GM12878 (cell line): ENCODE results near the gene SYTL2. TPM values are rescaled to one million over a fixed set of nuclear protein-coding genes. Genes with fewer than 3 reads are reported as not detected.

Experiments used
- ATAC-seq: fragments of 200-7000 bp; cut with Tn5 transposase; 3 replicates; pipeline ENCODE4 v1.9.1; 2020; ENCODE audit warnings: mild to moderate bottlenecking, moderate library complexity
- BruUV-seq: library from RNA; stranded (reverse); fragments of 400-500 nt; replicated peaks from 2 replicates; lab custom pipeline; 2021; lab: Mats Ljungman, UMichigan
- CTCF ChIA-PET: fragments of 300-600 bp; sonication (Branson Sonifier 250); formaldehyde crosslinking; extraction: SDS; loops from one replicate; lab custom pipeline; 2021; ENCODE audit warnings: inconsistent platforms; lab: Yijun Ruan, JAX
- POLR2A ChIA-PET: fragments of 350-600 bp; formaldehyde crosslinking; extraction: SDS; loops from one replicate; lab custom pipeline; 2021; ENCODE audit warnings: inconsistent platforms; lab: Charles Lee
- RAD21 ChIA-PET: fragments of 300-600 bp; sonication (Branson Sonifier 250); formaldehyde crosslinking; loops from one replicate; lab custom pipeline; 2023; ENCODE audit warnings: antibody characterized with exemption; ENCODE audit not compliant: unreplicated experiment; lab: Charles Lee
- SMC1A ChIA-PET: fragments of 300-600 bp; sonication (Branson Sonifier 250); formaldehyde crosslinking; loops from one replicate; lab custom pipeline; 2023; ENCODE audit not compliant: unreplicated experiment, uncharacterized antibody; lab: Charles Lee
- DNase-seq: peaks from one replicate; pipeline ENCODE4 v3.0.0-alpha.2; 2011; ENCODE audit warnings: low read depth, low spot score
- FAIRE-seq: peaks from 3 replicates; lab custom pipeline; 2011; peaks lifted over from hg19 to GRCh38; lab: Jason Lieb, UNC
- H2AFZ ChIP-seq: 2 replicates; pipeline ENCODE4 v1.6.0; 2011; ENCODE audit warnings: low read depth, low read length, control low read depth; ENCODE audit not compliant: control insufficient read depth
- H3K27ac ChIP-seq: 2 replicates; pipeline ENCODE4 v1.5.1; 2011; ENCODE audit warnings: control low read depth; ENCODE audit not compliant: control insufficient read depth, insufficient read depth
- H3K27me3 ChIP-seq, 2 experiments: replicated peaks in 1 of 2; 2 replicates each; pipeline versions ENCODE4 v1.6.0 to v1.6.1; 2011; ENCODE audit warnings: low read length in 1 of 2; ENCODE audit not compliant: control insufficient read depth in 2 of 2, insufficient read depth in 2 of 2
- H3K36me3 ChIP-seq, 2 experiments: 2 replicates each; pipeline ENCODE4 v1.5.1; 2011; ENCODE audit warnings: low read length in 1 of 2; ENCODE audit not compliant: control insufficient read depth in 2 of 2, insufficient read depth in 2 of 2
- H3K4me1 ChIP-seq: 2 replicates; pipeline ENCODE4 v1.6.1; 2011; ENCODE audit warnings: mild to moderate bottlenecking, low read length, moderate library complexity, mixed read lengths; ENCODE audit not compliant: control insufficient read depth, insufficient read depth
- H3K4me2 ChIP-seq: 2 replicates; pipeline ENCODE4 v1.6.0; 2011; ENCODE audit warnings: control low read depth; ENCODE audit not compliant: control insufficient read depth, insufficient read depth
- H3K4me3 ChIP-seq: fragments of 200-600 bp; sonication (generic); 2 replicates; pipeline ENCODE4 v1.5.1; 2016
- H3K79me2 ChIP-seq: 2 replicates; pipeline ENCODE4 v1.6.0; 2011; ENCODE audit warnings: low read length; ENCODE audit not compliant: control insufficient read depth, insufficient read depth
- H3K9ac ChIP-seq: 2 replicates; pipeline ENCODE4 v1.8.0; 2011; ENCODE audit warnings: low read length, control low read depth, mixed read lengths; ENCODE audit not compliant: control insufficient read depth, insufficient read depth
- H3K9me3 ChIP-seq: replicated peaks from 3 replicates; pipeline ENCODE4 v1.5.1; 2011; ENCODE audit warnings: mild to moderate bottlenecking, low read length; ENCODE audit not compliant: control insufficient read depth, insufficient read depth
- H4K20me1 ChIP-seq: 2 replicates; pipeline ENCODE4 v1.6.0; 2011; ENCODE audit not compliant: control insufficient read depth, insufficient read depth
- ASH2L ChIP-seq: fragments of 300-600, 200-600 bp; sonication (generic); IDR thresholded peaks from 2 replicates; pipeline ENCODE4 v1.6.1; 2017; ENCODE audit warnings: low read depth, mild to moderate bottlenecking, borderline replicate concordance
- BHLHE40 ChIP-seq, 2 experiments: fragments of 450-650 bp in 1 of 2; IDR thresholded peaks; 2 replicates each; pipeline ENCODE4 v1.6.1; 2011 to 2017; ENCODE audit warnings: low read depth in 2 of 2, borderline replicate concordance in 1 of 2, improper control_type of control experiment in 1 of 2, low read length in 1 of 2, mild to moderate bottlenecking in 1 of 2
- BMI1 ChIP-seq: fragments of 450-650 bp; IDR thresholded peaks from 2 replicates; pipeline ENCODE4 v1.6.1; 2016; ENCODE audit warnings: mild to moderate bottlenecking, moderate library complexity, borderline replicate concordance
- CHD1 ChIP-seq: IDR thresholded peaks from 2 replicates; pipeline ENCODE4 v1.6.1; 2012; ENCODE audit warnings: low read depth, low read length, improper control_type of control experiment
- CHD4 ChIP-seq: fragments of 200-600 bp; sonication (generic); IDR thresholded peaks from 2 replicates; pipeline ENCODE4 v1.6.1; 2016; ENCODE audit warnings: mild to moderate bottlenecking
- CREB1 ChIP-seq: IDR thresholded peaks from 2 replicates; pipeline ENCODE4 v1.6.1; 2012; ENCODE audit warnings: low read depth, mild to moderate bottlenecking, inconsistent platforms
- IKZF2 ChIP-seq, 2 experiments: fragments of 450-650 bp; IDR thresholded peaks; 2 replicates each; pipeline ENCODE4 v1.6.1; 2017; ENCODE audit warnings: mild to moderate bottlenecking in 2 of 2, moderate library complexity in 2 of 2
- JUND ChIP-seq: IDR thresholded peaks from 2 replicates; pipeline ENCODE4 v1.6.1; 2012; ENCODE audit warnings: low read depth, mild to moderate bottlenecking, low read length, improper control_type of control experiment, moderate library complexity
- KDM1A ChIP-seq: fragments of 200-600 bp; sonication (generic); IDR thresholded peaks from 2 replicates; pipeline ENCODE4 v1.6.1; 2016; ENCODE audit warnings: borderline replicate concordance
- NFXL1 ChIP-seq: fragments of 450-650 bp; IDR thresholded peaks from 2 replicates; pipeline ENCODE4 v1.6.1; 2017; ENCODE audit warnings: antibody characterized with exemption, mild to moderate bottlenecking, borderline replicate concordance
- WGBS: methylation state at CpG from one replicate; pipeline ENCODE4 v1.1.6; 2016; ENCODE audit warnings: low lambda C conversion rate; ENCODE audit not compliant: insufficient replicate concordance, insufficient coverage; ENCODE audit errors: missing lambda C conversion rate; 5-methylcytosine and 5-hydroxymethylcytosine counted together
- in situ Hi-C: fragments of 300-500 bp; cut with MboI; formaldehyde crosslinking; loops from 9 replicates; pipeline ENCODE4 v1.14.3; 2018; ENCODE audit warnings: mixed read lengths
- intact Hi-C: fragments of 100-400 bp; cut with micrococcal nuclease; formaldehyde crosslinking; loops from one replicate; pipeline ENCODE4 v1.14.2; 2022; ENCODE audit not compliant: unreplicated experiment
- polyA plus RNA-seq, 11 experiments: library from polyadenylated mRNA; depleted of rRNA in 4 of 11; unstranded in 6 of 11; stranded (reverse) in 5 of 11; fragments of >200 nt; fragmentation: Nextera tagmentation in 4 of 11; fragmentation: Illumina TruSeq in 1 of 11; extraction: Ambion mirVana in 4 of 11; extraction: Trizol in 1 of 11; gene quantifications; 1 replicate in 1 of 11; 2 replicates in 10 of 11; pipeline versions ENCODE4 v1.2.1 to v1.2.3, GENCODE V29; 2011 to 2016; ENCODE audit warnings: inconsistent platforms in 2 of 11, missing spikeins in 2 of 11, low read depth in 1 of 11
- total RNA-seq, 4 experiments: library from RNA; depleted of rRNA in 3 of 4; stranded (reverse); fragments of >200 nt in 3 of 4; fragmentation: Illumina TruSeq in 1 of 4; extraction: Trizol in 1 of 4; gene quantifications; 2 replicates each; pipeline versions ENCODE4 v1.2.1 to v1.2.3, GENCODE V29; 2013 to 2021
- TF ChIP-seq, protein P1 (sequence below): fragments of 450-650 bp; IDR thresholded peaks from 2 replicates; pipeline ENCODE4 v1.6.1; 2016; ENCODE audit warnings: mild to moderate bottlenecking
- TF ChIP-seq, protein P2 (sequence below): IDR thresholded peaks from 2 replicates; pipeline ENCODE4 v1.6.1; 2011; ENCODE audit warnings: low read depth, mild to moderate bottlenecking, low read length, moderate library complexity, borderline replicate concordance; ENCODE audit errors: extremely low read depth
- TF ChIP-seq, protein P3 (sequence below): IDR thresholded peaks from 2 replicates; pipeline ENCODE4 v1.6.1; 2011; ENCODE audit warnings: borderline replicate concordance, low read depth, mild to moderate bottlenecking, moderate library complexity, mixed read lengths, low read length; ENCODE audit not compliant: insufficient read depth; ENCODE audit errors: extremely low read length

SYTL2 gene
- total and polyA plus RNA-seq, 10 of the 15 experiments (the other 5 are each of a cell fraction or from before 2014, with no cell fraction given), result 0.02 to 1.4 (median 0.31) TPM; not detected in 2

DNA sequence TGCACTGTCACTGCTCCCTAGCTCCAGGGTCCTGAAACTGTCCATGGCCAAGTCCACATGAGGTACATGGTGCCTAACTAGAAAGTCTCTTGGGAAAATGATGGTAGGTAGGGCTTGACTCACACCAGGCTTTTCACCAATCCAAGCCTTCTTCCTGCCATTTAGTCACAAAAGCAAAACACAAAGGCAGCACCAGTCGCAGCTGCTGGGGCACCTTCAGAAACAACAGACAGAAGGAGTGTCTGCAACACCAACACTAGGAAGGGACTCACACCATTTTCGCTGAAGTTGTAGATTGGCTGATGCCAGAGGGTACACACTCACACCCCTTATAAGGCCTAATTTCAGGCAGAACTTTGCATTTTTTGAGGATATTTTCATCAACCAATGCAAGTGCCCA lies 55.7 kb downstream of the SYTL2 start:
- ChIA-PET RAD21 (no interaction called here), SMC1A (no interaction called here), CTCF (no interaction called here), POLR2A (no interaction called here)
- DNase-seq, result no peak
- no peak overlapping the region for H3K4me2 ChIP-seq
- WGBS, result 45% methylated on average over 2 of the region's 2 CpGs
- no peak overlapping the region for H3K27ac ChIP-seq
- FAIRE-seq, result no peak
- intact Hi-C loops (no loop called here), in situ Hi-C loops (no loop called here)
- H3K9ac ChIP-seq, result no peak overlapping the region
- H2AFZ ChIP-seq, result no peak overlapping the region
- H4K20me1 ChIP-seq, result no peaks in the 10 kb centered on the region
- H3K9me3 ChIP-seq, result no peaks in the 10 kb centered on the region
- no peak for ATAC-seq
- H3K4me1 ChIP-seq, result no peaks in the 10 kb centered on the region
- H3K36me3 ChIP-seq, result no peaks in the 10 kb centered on the region
- H3K79me2 ChIP-seq, result no peaks in the 10 kb centered on the region
- TF ChIP-seq IKZF2 (IDR thresholded peaks at IDR 0.05) (no peak), KDM1A (no peak)
- no peaks in the 10 kb centered on the region for H3K27me3 ChIP-seq
- BruUV-seq, result no TSS peak
- no peak overlapping the region for H3K4me3 ChIP-seq

DNA sequence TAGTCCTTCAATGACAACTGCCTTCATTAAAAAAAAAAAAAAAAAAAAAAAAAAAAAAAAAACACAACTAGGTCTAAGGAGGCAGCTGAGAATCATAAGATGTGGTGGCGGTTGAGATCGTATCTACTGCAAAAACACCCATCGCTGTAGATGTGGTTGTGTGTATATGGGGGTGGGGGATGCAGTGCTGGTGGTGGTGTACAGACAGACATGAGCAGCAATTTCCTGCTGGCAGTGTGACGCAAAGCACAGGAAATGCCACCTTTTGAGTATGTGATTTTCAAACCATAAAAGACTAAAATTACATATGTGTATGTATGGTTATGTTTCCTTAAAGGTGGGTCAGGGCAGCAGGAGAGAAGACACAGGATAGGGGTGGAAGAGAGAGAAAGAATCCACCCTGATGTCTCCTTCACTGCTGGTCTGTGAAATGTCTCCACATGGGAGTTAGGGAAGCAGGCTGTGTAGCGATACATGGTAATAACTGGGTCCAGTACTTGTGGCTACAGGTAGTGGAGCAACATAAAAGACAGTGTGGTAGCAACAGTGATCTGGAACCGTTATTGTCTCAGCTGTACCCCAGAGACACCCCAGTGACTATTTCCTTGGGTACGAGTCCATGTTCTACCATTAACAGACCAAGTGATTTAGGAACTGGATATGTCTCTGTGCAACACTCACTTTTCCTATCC lies 57.9 kb downstream of the SYTL2 start:
- no peak; the same call in 2 of the 3 replicates for ATAC-seq
- 24% methylated on average over 7 of the region's 7 CpGs for WGBS
- no TSS peak for BruUV-seq
- Histone ChIP-seq H3K36me3 (no peaks in the 10 kb centered on the region), H3K4me1 (no peaks in the 10 kb centered on the region), H2AFZ (no peak overlapping the region), H3K4me2 (no peak overlapping the region), H3K27me3 (no peaks in the 10 kb centered on the region), H3K9ac (no peak overlapping the region), H3K4me3 (no peak overlapping the region), H3K27ac (no peak overlapping the region), H3K79me2 (no peaks in the 10 kb centered on the region), H4K20me1 (no peaks in the 10 kb centered on the region), H3K9me3 (no peaks in the 10 kb centered on the region)
- DNase-seq, result no peak
- intact Hi-C loops (no loop called here), in situ Hi-C loops (no loop called here)
- CTCF ChIA-PET, result no interaction called here
- POLR2A ChIA-PET, result interaction anchor here (0.6 kb wide), 1 partner anchor 622 kb away, joined by 5 read pairs; the partner anchor contains the start of gene CCDC81
- SMC1A ChIA-PET, result interaction anchor here (0.6 kb wide), 1 partner anchor 17 kb away, joined by 3 read pairs; no protein-coding TSS in a partner anchor
- no peak for FAIRE-seq
- TF ChIP-seq CREB1, result no peak
- TF ChIP-seq, protein P1, sequence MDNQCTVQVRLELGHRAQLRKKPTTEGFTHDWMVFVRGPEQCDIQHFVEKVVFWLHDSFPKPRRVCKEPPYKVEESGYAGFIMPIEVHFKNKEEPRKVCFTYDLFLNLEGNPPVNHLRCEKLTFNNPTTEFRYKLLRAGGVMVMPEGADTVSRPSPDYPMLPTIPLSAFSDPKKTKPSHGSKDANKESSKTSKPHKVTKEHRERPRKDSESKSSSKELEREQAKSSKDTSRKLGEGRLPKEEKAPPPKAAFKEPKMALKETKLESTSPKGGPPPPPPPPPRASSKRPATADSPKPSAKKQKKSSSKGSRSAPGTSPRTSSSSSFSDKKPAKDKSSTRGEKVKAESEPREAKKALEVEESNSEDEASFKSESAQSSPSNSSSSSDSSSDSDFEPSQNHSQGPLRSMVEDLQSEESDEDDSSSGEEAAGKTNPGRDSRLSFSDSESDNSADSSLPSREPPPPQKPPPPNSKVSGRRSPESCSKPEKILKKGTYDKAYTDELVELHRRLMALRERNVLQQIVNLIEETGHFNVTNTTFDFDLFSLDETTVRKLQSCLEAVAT, result no peak
- TF ChIP-seq JUND, result no peak
- no peak for TF ChIP-seq NFXL1
- TF ChIP-seq CHD1, result no peak
- TF ChIP-seq, protein P2, sequence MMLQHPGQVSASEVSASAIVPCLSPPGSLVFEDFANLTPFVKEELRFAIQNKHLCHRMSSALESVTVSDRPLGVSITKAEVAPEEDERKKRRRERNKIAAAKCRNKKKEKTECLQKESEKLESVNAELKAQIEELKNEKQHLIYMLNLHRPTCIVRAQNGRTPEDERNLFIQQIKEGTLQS, result no peak
- no peak for TF ChIP-seq BHLHE40 (IDR thresholded peaks at IDR 0.05; ENCODE audit: borderline replicate concordance in 1 of 2, low read depth in 2 of 2, low read length in 1 of 2)
- TF ChIP-seq BMI1, result no peak
- TF ChIP-seq ASH2L, result no peak
- TF ChIP-seq, protein P3, sequence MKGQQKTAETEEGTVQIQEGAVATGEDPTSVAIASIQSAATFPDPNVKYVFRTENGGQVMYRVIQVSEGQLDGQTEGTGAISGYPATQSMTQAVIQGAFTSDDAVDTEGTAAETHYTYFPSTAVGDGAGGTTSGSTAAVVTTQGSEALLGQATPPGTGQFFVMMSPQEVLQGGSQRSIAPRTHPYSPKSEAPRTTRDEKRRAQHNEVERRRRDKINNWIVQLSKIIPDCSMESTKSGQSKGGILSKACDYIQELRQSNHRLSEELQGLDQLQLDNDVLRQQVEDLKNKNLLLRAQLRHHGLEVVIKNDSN, result no peak
- TF ChIP-seq CHD4, result no peak
- RAD21 ChIA-PET, result no interaction called here
